ENCODE data around the gene SRD5A1.
"Not testable (repeated sequence)": the region's sequence is repeated elsewhere in the genome, so short reads cannot be mapped to it uniquely, and the experiment has no call there.

SRD5A1 gene

DNA sequence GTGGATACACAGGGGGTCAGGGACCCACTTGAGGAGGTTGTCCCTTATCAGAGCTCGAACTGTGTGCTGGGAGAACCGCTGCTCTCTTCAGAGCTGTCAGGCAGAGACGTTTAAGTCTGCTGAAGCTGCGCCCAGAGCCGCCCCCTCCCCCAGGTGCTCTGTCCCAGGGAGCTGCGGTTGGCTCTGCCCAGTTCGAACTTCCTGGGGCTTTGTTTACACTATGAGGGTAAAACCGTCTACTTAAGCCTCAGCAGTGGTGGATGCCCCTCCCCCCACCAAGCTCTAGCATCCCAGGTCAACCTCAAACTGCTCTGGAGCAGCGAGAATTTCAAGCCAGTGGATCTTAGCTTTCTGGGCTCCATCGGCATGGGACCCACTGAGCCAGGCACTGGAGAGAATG, 15.9 kb downstream of the SRD5A1 start:
- no peak for DNase-seq

DNA sequence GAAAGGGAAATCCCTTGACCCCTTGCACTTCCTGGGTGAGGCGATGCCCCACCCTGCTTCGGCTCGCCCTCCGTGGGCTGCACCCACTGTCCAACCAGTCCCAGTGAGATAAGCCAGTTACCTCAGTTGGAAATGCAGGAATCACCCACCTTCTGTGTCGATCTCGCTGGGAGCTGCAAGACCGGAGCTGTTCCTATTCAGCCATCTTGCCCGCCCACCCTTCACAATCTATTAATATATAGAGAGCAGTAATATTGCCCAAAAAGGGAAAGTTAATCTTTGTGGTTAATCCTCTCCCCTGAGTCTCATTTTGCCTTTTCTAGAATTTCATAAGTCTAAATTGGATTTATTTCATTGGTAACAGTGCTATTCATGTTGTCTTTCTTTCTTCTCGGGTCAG, 16.4 kb downstream of the SRD5A1 start:
- DNase-seq, result no peak

DNA sequence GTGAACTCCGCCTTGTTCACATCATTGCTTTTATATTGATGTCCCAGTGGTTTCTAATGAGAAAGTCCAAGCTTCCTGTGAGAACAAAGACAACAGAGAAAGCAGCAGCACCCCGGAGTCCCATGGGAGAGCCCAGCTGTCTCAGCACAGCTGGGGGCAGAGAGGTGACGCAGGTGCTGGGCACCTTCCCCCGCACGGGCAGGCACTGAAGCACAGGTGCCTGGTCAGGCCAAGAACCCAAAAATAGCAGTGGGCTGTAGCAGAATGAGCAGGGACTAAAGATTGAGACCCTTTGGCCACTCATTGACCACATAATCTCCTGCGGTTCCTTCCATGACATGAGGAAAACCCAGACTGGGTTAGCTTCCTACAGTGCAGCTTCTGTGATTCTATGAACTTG, 18.8 kb downstream of the SRD5A1 start:
- DNase-seq, result no peak

DNA sequence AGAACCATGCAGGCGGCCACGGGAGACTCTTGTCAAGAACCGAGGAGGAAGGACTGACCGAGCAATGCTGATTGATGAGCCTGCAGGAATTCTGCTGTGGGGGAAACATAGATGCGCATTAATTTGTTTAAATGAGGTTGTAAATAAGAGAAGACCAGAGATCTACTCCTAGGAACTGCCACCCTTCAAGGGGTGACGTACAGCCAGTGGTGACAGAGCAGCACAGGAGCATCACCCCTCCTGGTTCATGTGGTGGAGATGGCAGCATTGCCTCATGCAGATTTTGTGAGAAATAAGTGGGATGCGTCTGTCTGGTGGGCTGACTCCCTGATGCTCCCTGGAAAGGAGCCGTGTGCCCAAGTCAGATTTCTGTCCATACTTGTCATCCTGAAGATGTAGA, 22.2 kb downstream of the SRD5A1 start:
- no peak for DNase-seq

DNA sequence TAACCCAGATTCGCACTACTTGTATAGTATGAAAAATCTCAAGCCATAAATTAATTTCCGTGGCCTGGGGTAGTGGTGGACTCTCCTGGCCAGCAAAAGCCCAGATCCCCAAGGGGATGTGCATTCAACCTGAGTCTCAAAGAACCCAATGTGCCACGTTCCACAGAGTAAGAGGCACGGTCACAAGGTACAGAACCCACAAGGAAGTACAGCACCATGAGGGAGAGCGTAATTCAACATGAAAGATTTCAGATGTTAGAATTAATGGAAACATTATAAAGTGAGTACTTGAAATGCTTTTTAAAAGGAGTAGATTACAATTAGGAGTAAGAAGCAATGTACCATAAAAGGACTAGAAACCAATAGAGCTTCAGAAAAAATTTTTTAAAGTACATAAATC, 23.4 kb downstream of the SRD5A1 start:
- no peak for DNase-seq

DNA sequence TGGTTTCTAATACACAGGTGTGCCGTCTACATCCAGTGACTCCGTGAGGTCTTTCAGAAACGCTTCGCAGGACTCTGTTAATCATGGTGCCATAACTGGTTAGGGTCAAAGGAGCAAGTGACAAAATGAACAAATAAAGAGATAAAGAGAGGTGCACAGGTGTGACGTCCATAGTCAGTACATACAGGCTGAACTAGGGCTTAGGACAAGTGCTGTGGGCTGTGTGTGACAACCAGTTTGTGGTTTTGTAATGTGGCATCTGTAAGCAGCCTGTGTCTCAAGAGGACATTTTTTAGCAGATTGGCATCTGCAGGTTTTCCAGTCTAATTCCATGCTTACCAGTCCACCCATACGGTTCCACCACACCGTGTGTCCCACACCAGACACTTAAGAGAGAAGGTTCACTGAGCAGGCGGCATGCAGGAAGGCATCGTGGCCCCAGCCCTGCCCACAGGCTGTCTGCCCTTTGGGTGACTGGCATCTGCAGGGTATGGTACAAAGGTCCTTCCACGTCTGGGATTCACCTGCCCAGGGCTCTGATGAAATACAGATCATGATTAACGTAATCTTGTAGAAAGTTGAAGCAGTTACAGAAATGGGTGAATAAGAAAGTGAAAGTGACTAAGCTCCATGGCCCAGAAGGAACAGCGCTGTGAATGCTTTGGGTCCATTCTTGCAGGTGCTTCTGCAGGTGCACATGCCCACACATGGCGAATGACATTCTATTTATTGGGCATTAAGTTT, 26.9 kb downstream of the SRD5A1 start:
- DNase-seq, result no peak

DNA sequence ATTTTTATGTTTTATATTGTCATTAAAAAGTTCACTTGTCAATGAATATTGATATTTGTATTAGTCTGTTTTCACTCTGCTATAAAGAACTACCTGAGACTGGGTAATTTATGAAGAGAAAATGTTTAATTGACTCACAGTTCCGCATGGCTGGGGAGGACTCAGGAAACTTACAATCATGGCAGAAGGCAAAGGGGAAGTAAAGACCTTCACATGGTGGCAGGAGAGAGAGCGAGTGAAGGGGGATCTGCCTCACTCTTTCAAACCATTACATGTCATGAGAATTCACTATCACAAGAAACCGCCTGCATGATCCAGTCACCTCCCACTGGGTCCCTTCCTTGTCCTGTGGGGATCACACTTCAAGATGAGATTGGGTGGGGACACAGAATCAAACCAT, 27.4 kb downstream of the SRD5A1 start:
- DNase-seq, result no peak

DNA sequence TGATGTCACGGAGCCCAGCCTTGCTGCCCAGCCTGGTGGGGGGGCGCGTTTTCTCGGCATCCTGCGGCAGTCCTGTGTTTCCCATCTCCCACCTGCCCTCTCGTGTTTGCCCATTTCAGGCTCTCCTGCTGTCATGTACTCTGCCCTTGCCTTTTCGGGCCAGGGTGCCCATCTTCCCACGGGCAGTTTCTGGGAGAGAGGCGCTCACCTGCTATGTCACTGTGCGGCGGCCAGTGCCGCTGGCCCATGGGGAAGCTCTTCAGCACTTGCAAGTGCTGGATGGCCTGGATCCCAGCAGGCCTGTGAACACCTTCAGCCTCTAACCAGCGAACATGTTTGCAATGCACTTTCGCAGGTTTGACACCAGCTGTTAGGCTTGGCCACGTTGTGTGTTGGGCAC, 33.5 kb downstream of the SRD5A1 start:
- DNase-seq, result no peak

DNA sequence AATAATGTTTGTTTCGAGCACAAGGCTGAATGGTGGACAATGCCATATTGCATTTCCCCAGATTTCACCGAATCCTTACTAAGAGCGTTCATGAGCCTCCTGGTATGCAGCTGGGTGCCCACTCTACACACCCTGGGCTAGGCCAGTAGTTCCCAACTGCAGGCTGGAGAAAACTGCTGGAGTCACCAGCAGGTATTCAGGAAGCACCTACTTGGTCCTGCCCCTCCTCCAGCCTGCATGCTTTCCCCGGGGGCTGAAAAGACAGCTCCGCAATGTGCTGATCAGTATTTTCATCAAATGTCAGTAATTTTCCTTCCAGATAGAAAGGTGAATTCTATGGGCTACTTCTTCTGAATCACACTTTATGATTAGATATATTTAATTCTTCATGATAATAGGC, 34.4 kb downstream of the SRD5A1 start:
- no peak for DNase-seq

DNA sequence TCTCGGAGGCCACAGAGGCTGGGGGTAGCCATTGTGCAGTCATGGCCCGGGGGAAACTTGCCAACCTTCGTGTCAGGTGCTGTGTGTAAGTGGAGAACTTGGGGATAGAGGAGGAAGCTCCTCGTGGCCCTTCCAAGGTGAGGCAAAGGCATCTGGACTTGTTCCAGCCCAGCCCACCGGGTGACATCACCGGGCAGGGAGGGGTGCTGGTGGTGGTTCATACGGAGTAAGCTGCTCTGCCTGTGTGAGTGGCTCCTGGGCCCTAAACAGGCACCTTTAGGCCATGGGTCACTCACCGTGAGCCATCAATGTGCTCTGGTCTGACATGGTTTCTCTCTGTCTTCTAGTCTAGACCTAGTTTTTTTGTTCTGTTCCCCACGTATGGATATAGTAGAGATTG, 35.5 kb downstream of the SRD5A1 start:
- DNase-seq, result not testable (repeated sequence)

DNA sequence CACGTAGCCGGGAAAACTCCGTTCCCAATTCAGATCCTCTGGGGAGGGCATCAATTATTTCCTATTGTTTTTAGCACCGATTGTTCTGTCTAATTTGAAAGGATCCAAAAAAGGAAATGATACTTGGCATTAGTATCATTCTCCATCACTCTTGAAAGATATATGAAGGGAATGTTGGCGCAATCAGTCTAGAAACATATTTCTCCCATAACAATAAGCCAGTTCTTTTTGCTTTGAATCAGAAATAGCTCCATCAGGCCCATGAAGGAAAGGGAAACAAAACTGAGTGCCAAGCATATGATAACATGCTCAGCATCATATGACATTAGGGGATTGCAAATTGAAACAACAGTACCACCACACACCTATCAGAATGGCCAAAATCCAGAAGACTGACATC, 39.8 kb downstream of the SRD5A1 start:
- no peak for DNase-seq

DNA sequence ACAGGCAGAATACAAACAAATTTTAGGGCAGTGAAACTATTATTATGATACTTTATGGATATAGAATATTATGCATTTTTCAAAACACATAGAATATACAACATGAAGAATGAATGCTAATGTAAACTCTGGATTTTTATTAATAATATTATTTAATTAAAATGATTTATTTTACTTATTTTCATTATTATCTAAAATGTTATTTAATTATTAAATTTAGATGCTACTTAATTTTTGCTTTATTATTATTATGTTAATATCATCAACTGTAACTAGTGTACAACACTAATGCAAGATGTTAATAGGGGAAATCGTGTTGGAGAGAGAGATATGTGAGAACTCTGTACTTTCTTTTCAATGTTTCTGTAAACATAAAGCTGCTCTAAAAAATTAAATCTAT, 40.7 kb downstream of the SRD5A1 start:
- no peak for DNase-seq

DNA sequence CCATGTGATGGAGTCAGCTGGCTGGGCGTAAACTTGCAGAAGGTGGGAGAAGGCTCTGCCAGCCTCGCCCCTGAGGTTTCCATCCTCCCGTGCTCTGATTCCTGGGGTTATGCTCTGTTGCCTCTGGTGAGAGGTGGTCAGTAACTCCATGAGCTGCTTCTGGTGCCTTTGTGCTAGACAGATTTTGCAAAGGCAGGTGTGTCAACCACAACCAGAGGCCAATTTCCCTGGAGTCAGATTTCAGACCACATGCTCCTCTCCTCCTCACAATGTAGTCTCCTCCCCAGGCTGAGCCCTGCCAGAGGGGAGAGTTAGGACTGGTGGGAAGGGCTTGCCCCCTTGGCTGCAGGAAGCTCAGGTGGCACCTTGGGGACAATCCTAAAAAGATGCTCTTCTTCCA, 41.2 kb downstream of the SRD5A1 start:
- DNase-seq, result no peak

DNA sequence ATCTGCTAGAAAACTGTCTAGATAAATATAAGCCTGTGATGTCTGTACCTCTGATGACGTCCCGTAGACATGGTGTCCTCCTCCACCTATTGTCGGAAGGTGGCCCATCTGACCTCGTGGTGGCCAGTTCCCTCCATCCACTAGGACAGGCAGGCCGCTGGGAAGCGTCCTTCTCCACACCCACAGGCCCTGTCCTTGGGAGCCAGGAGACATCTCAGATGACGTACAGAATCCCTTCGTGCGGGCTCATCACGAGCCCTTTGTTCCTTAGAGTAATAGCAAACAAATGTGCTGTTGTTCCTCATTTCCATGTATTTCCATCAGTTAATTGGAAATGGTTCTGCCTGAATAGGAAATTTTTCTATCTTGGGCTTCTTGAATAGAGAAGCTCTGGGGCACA, 41.6 kb downstream of the SRD5A1 start:
- DNase-seq, result no peak

DNA sequence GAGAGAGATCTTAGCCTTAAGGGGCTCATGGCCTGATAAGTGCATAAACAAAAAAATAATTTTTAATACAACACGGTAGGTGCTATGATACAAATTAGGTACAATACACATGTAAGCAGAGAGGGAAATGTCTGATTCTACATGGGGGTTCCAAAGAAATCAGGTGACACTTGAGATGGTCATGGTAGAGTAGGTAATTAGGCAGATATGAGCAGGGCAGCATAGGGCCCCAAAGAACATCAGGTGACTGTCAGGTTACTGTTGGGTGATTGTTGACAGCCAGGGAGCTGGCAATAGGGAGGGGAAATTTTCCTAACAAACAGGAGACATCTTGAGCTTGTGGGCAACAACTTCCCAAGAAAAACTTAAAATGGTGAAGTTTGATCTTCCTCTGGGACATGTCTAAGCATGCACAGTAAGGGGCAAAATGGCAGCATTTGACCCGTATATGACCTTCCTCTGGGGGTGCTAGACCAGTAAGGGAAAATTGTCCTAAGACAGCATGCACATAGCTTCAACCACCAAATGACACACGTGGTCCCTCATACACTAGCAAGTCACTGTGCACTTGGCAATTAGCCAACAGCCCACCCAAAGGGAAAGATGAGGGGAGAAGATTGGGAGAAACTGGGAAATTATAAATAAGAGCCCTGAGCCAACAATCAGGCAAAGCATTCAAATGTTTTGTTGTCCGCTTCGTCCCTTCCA, 42.7 kb downstream of the SRD5A1 start:
- DNase-seq, result no peak

DNA sequence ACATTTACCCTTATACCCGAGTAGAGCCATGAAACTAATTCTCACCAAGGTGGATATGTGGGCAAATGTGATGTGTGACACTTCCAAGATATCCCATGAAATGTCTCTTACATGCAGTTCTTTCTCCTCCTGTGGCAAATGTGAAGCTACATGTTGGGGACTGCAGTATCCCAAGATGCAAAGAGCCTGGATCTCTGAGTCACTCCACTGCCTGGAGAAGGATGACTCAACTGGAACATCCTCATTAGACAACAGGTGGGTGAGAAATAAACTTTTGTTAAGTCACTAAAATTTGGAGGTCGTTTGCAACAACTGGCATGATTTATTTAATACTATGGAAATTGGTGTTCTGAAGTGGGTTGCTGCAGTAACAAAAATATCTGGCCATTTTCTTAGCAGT, 43.5 kb downstream of the SRD5A1 start:
- no peak for DNase-seq

DNA sequence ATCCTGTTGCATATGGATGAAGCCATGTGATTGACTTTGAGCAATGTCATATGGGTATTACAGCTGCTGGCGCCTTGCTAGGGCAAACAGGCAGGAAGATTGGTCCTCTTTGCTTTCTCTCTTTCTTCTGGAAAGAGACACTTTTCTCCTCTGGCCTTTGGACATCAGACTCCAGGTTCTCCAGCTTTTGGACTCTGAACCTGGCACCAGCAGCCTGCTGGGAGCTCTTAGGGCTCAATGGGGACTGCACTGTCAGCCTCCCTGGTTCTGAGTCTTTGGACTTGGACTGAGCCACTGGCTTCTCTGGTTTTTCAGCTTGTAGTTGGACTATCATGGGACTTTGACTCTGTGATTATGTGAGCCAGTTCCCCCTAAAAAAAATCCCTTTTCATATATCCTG, 45.1 kb downstream of the SRD5A1 start:
- DNase-seq, result no peak

DNA sequence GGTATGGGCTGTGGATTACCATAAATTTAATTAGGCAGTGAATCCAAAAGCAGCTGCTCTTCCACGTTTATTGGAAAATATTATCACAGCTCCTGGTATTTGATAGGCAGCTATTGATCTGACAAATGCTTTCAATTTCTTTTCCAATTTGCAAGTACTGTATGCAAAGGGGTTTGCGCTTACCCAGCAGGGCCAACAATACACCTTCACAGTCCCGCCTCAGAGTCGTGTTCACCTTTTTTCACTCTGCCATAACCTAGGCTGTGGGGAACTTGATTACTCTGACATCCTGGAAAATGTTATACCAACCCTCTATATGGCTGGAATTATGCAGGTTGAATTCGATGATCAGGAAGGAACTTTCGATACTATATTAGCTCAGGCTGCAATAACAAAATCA, 47.7 kb downstream of the SRD5A1 start:
- no peak for DNase-seq

DNA sequence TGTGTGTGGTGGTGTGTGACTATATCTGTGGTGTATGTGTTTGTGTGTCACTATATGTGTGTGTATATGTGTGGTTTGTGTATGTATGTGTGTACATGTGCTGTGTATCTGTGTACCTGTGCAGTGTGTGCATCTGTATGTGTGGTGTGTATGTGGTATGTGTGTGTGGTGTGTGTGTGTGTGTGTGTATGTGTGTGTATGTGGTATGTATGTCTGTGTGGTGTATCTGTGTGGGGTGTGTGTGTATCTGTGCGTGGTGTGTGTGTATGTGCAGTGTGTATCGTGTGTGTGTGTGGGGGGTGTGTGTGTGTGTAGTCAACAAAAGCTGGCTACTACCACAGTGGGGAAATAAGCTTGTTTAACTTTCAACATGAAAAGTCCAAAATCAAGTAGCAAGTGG, 48.4 kb downstream of the SRD5A1 start:
- DNase-seq, result no peak

DNA sequence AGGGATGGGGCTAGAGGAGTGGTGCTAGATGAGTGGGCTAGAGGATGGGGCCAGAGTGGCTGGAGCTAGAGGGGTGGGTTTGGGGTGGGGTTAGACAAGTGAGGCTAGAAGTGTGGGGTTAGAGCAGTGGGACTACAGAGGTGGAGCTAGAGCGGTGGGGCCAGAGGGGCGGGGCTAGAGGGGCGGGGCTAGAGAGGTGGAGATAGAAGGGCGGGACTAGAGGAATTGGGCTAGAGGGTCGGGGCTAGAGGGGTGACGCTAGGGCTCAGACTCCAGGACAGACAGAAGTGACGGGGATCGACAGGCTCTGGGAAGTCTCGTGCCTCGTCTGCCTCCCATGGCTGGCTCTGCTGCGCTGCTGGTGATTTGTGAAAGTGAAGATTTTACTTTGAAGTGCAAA, 49.0 kb downstream of the SRD5A1 start:
- DNase-seq, result no peak

DNA sequence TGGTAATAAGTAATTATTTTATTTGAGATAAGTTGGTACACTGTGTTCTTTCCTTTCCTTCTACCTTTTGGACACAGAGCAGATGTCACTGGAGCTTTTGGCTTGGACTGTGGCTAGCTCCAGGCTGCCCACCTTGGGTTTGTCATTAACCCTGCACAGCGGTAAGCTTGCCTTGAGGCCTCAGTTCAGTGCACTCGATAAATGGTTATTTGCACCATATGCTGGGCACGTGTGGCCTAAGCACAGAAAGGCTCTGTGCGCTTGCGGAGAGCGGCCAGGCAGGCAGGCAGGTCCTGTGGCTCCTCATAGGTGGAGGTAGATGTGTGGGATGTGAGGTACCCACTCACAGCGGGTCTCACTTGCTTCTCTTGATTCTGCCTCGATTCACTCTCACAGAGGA, 50.0 kb downstream of the SRD5A1 start:
- DNase-seq, result no peak

DNA sequence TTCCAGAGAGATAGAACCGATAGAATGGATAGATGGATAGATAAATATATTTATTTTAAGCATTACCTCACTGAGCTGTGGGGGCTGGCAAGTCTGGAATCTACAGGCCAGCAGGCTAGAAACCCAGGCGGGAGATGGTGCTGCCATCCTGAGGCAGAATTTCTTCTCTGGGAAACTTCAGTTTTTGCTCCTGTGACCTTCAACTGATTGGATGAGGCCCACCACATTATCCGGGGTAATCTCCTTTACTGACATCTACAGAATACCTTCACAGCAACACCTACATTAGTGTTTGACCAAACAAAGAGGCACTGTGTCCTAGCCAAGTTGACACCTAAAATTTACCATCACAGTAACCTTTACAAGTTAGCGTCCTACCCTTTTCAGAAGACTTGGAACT, 50.8 kb downstream of the SRD5A1 start:
- DNase-seq, result no peak

DNA sequence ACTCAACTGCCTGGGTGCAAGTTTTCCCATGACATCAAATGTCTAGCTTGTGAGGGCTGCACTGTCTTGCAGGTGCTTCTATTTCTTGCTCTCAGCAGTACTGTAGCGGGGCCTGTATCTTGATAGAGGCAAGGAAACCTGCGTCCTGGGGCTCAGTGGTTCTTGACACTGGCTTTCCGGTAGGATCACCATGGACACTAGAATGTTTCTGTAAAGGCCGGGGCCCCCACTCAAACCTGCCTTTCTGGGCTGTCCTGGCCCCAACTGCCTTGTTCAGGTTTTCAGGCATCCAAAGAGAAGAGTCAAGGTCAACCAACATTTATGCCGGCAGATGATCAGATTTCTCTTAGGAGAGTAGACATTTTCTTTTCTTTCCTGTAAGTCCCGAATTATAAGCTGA, 53.3 kb downstream of the SRD5A1 start:
- no peak for DNase-seq

DNA sequence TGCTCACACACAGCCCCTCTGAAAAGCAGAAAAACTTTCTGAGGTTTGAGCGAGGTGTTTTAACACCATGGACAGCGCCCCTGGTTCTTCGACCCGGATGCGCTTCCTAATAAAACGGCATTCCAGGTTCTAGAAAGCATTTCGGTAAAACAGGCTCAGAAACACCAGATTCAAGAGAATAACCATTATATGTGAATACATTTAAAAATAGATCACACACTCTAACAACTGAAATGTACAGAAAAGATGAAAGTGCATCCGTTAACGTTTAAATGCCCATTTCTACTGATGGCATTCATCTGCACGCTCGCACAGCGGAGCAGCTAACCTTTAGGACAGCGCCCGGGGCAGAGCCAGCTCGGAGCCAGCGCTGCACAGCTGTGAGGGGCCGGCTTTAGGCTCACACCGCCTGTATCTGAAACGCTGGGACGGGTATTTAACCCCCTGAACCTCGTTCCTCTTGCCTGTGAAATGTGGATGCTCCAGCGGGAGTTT, 53.7 kb downstream of the SRD5A1 start:
- no peak for DNase-seq

DNA sequence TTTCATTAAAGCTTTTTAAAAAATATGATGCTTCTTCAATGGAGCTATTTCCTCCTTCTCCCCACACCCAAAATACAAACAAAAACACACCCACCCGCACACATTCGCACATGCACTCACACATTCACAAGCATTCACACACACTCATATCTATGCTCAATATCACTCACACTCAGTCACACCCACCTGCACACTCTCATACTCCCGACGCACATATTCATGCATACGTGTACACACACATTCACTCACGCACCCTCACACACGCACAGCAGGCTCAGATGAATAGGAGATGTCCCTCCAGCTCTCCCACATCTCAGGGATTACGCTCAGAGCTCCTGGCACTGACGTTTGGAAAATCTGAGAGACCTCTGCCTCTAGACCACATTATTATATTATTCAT, 54.3 kb downstream of the SRD5A1 start:
- DNase-seq, result no peak
